ENCODE data around the gene SREBF2.
A peak's percentile ranks its signal among the peaks of the same experiment; 100 is the strongest.
"Not testable (repeated sequence)": the region's sequence is repeated elsewhere in the genome, so short reads cannot be mapped to it uniquely, and the experiment has no call there.

SREBF2 gene

DNA sequence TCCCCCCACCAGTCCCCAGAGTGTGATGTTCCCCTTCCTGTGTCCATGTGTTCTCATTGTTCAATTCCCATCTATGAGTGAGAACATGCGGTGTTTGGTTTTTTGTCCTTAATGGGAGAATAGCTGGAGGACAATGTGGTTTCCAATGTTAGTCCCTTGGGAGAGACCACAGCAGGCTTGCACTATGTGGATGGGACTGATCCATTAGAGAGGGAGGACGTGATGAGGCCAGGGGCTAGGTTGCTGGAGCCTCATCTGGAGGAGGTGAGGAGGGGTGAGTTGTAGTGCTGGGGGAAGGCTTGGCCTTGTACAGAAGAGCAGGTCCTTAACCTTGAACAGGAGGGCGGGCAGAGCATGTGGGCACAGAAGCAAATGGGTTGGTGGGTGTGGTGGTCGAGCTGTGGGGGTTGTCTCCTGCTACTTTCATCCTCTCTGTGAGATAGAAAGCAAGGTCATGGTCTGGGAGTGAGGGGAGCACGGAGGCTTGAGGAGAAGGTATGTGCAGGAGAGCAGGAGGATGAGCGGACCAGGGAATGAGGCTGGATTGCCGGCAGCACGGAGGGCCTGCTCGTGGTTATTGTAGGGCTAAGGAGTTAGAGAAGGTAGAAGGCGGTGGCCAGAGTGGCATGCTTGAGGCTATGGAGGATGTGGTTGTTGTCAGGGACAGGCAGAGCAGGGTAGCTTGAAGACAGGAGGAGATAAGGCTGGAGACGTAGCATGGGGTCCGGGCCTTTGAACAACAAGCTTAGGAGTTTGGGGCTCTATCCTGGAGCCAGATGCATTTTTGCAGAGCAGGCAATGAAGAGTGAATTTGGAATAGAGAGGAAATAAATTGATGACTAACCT, 11.2 kb upstream of the SREBF2 start:
- DNase-seq, result no peak

DNA sequence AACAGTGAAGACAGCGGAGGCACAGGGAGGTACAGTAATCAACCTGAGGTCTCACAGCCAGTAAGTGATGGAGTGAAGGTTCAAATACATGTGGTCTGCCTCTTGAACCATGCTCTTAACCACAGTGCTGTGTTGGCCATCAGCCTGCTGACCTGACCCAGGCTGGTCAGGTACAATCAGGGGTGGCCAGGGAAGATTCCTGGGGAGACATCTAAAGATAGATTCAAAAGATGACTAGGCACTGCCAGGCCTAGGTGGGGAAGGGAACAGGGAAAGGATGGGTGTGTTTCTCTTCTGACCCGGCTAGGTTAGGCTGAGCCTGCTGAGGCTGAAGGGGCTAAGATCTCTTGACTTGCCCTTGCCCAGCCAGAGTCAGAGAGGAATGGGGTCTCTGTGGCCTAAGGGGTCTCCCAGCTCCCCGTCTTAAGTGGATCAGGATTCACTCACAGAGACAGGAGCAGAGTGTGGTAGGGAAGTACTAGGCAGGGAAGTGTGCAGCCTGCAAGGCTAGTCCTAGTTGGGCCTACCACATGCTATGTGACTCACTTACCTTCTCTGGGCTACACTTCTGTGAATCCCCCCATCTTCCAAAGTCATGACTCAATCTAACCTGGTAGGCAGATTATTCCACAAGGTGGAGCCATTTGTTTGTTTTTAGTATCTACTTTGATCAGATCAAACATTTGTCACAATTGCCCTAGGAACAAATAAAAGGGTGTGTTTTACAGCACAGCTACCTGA, 10.4 kb upstream of the SREBF2 start:
- DNase-seq, result no peak

GRCh38 chr22:41823797-41824196, 9.1 kb upstream of the SREBF2 start:
- DNase-seq, result no peak

DNA sequence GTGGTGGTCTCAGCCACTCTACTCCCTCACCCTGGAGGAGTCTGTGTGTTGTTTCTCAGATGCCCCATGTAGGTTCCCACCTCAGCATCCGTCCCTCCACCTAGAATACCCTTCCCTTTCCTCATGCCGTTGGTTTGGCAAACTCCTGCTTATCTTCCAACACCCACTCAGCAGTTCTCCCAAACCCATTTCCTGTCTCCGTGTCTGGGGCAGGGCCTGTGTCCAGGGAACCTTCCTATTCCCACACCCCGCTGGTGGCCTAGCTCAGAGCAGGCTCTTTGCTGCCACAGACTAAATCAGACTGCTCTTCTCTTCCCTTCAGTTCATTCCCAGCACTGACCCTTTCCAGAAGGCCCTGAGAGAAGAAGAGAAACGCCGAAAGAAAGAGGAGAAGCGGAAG, 7.5 kb upstream of the SREBF2 start:
- no peak for DNase-seq

DNA sequence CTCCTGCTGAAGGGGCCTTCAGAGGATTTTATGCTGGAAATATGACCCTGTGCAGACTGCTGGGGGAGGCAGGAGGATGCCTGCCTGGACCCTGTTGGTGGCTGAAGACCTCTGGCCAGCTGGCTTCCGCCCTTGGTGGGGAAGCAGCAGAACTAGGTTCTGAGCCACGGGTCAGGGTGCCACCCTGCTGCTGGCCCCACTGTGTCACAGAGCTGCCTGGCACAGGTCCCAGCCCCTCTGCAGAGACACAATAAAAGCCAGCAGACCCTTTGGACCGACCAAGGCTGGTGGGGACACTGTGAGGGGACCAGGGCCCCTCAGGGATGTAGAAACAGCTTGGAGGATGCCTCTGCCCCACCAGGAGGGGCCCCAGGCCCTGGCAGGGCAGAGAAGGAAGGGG, 6.9 kb upstream of the SREBF2 start:
- DNase-seq, result no peak

GRCh38 chr22:41826430-41827383, 6.2 kb upstream of the SREBF2 start:
- DNase-seq, result no peak

DNA sequence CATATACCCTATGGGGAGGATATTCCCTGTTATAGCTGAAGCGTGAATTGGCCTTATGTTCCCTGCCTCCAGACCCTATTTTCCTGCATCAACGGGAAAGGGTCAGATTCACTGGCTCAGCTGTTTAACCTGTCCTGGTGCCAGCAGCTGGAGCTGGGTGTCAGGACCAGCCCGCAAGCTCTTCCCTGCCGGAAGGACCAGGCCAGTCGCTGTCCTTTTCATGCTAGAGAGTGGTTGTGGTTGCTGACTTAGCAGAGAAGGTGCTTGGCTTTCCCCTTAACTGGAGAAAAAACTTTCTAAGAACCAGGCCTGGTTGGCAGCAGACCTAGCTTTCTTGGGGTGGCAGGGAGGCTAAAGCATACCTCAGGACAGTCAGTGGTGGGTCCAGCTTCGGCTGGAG, 5.2 kb upstream of the SREBF2 start:
- no peak for DNase-seq

DNA sequence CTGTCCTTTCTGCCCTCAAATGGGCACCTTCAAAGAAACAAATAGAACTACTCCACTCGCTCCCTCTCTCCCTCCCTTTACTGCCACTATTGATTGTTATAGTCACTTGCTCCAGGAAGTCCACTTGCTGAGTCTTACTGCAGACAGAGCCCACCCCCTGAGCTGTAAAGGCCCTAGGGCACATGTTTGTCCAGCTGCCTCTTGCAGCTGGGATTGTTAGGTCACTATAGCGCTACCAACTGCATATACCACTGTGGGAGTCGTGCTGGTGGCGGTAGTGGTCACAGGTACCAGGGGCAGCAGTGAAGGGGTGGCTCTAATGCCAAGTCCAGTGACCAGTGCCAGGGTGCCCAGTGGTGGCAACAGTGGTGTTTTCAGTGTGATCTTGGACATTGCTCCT, 4.4 kb upstream of the SREBF2 start:
- no peak for DNase-seq

DNA sequence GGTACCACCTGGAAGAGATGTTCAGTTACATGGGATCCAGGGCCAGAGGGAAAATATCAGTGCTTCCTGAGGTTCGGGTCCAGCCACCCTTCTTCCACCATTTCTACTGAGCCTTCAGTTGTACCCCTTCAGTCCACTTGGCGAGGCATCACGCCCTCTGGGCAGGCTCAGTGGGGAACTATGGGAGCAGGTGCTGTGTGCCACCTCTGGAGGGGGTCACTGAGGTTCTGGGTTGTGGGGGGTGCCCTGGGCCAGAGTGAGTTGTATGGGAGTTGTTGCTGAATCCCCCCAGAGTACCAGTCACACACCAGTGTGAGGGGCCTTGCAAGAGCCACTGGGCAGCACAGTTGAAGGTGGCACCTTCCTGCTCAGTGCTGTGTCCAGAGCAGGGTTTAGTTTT, 2.7 kb upstream of the SREBF2 start:
- no peak for DNase-seq

GRCh38 chr22:41831383-41831782, 1.5 kb upstream of the SREBF2 start:
- DNase-seq, result no peak

DNA sequence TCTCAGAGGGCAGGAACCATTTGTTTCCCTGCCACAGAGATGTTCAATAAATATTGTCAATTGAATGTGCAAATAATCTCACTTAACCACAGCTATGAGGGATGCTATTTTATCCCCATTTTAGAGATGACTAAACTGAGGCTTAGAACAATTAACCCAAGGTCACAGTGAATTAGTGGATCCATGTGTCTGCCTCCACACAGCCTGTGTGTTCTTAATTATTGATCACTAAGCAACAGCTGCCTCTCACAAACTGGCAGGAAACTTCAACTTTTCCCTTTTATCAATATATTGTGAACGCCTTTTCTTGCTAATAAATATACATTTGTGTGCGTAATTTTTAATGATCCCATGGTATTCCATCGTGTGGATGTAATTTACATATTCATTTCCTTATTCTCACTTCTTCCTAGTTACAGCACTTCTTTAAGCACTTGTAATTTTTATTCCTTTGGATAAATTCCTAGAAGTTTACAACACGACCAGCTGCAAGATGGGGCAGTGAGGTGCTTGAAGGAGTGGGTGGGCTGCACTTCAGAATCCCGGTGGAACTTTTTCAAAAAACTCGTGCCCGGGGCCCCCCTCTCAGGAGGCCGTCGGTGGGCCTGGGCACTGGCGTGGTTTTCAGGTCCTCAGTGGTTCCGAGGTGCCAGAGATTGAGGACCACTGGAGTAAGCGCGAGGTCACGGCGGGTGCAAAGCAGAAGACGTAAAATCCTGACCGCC, 915 bp upstream of the SREBF2 start:
- DNase-seq, result no peak

DNA sequence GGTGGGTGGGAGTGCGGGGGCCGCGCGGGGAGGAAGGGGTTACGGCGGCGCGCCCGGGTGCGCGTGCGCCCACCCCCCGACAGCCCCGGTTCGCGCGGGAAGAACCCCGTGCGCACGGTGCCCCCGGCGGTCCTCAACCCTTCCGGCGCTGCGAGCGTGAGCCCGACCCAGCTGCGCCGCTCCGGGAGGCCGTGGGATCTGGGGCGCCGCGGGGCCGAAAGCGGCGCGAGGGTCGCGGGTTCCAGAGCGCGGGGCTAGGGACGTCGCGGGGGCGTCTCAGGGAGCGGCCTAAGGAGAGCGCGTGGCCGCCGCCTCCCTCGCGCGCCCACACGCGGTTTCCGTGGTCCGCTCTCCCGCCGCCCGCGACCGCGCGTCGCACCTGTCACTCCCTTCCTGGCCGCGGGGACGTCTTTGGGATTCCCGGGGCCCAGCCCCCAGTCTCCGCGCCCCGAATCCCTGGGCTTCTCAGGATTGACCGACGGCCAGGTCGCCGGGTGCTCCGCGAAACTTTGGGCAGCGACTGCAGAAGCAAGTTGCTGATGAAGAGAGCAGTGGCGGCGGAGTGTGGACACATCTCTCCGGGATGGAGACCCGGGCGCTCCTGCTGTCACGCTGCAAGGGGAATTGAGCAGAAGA, 582 bp downstream of the SREBF2 start:
- DNase-seq, result peak; percentile 65

GRCh38 chr22:41834005-41834944, 1.4 kb downstream of the SREBF2 start:
- DNase-seq, result no peak

GRCh38 chr22:41835462-41835861, 2.6 kb downstream of the SREBF2 start:
- not testable (repeated sequence) for DNase-seq

GRCh38 chr22:41836551-41836950, 3.6 kb downstream of the SREBF2 start:
- DNase-seq, result no peak

DNA sequence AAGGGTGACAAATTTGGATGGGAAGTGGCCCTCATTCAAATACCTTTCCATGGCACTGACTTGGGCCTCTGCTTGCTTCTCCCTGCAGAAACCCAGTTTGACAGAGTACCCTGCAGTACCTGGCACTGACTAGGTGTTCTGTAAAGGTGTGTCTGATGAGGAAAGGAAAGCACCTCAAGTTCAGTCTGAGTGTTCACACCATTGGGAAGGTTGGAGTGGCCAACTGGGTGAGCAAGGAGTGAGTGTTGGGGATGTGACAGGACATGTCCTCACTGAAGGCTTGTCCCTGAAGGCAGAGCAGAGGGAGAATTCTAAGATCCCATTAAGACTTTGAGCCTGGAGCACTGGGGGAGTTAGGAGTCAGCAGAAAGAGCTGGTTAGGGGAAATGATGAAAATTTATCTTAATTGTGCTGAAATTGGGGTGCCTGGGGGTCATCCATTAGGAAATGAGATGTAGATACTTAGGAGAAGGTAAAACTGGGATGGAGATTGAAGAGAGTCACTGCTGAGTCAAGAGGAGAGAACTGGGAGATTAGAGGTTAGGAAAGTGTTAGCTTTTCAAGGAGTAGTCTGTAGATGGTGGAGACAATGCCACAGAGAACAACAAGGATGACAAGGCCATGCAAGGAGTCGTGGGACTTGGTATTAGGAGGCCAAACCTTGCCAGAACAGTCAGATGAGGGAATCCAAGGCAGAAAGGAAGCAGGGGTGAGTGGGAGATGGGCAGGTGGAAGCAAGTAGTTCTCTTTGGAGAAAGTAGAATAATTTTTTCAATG, 6.1 kb downstream of the SREBF2 start:
- DNase-seq, result no peak

DNA sequence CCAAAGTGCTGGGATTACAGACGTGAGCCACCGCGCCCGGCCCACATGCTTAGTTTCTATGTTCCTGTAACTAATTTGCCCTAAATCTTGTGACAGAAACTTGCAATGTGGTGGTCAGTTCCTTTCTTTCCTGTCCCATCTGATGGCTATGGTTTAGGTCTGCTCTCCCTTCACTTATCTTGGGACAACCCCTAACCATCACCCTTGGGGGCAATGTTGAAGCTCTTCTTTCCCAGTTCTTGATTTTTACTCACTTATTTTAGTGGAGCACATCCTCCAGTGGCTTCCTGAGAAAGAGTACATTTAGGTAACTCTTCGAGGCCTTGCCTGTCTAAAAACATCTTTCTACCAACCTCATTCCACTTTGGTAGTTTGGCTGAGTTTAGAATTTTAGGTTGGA, 7.3 kb downstream of the SREBF2 start:
- no peak for DNase-seq

DNA sequence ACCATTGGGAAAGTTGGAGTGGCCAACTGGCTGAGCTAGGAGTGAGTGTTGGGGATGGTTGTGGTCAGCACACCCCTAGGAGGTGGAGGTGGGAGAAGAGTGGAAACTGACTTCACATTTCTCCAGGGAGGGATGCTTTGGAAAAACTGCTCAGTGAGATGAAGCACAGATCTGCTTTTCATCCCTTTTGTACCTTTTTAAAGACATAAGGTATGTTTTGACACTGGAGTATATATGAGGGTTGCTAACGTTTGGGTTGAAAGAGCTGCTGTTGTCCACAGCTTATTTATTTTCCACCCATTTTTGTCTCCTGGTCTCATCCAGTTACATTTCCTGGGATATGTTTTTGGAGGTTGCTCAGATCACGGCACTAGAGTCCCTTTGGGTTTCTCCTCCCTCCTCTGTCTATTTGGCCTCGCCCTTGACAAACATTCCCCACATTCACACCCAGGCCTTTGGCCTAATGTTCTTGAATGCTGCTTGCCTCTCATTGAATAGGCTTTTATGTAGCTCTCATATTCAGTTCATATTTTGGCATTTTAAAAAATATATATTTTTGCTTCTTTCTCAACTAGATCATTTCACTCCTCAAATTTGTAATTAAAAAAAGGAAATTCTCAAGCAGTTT, 8.3 kb downstream of the SREBF2 start:
- DNase-seq, result no peak

Data from right forelimb (tissue), 1 donor.